ENCODE data around the gene OR2G3.

The OR2G3 gene

DNA sequence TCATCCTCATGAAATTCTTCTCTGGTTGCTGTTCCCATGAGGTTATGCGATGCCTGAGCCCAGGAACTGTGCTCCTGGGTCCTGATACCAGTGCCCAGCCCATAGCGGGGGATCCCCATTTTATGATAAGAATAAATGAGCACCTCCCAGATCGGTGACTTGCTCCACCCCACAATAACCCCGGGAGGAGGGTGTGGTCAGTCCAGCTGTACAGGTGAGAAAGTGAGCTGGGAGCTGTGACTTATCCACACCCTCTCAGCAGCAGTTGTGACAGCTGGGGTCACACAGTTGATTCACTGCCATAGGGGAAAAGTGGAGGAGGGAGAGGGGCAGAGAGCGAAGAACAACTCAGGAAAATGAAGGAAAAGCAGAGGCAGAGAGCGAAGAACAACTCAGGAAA, 33.4 kb downstream of the OR2G3 start:
- in situ Hi-C loops (cut with HindIII; ENCODE audit: low sequenced_read_pairs), result no loop called here
- H3K4me3 ChIP-seq (ENCODE audit: low read depth, low read length), result no peak overlapping the region
- DNase-seq (ENCODE audit: low read depth, low spot score), result no peak
- no peak for TF ChIP-seq CTCF (IDR thresholded peaks at IDR 0.05; ENCODE audit: low read depth, low read length)

DNA sequence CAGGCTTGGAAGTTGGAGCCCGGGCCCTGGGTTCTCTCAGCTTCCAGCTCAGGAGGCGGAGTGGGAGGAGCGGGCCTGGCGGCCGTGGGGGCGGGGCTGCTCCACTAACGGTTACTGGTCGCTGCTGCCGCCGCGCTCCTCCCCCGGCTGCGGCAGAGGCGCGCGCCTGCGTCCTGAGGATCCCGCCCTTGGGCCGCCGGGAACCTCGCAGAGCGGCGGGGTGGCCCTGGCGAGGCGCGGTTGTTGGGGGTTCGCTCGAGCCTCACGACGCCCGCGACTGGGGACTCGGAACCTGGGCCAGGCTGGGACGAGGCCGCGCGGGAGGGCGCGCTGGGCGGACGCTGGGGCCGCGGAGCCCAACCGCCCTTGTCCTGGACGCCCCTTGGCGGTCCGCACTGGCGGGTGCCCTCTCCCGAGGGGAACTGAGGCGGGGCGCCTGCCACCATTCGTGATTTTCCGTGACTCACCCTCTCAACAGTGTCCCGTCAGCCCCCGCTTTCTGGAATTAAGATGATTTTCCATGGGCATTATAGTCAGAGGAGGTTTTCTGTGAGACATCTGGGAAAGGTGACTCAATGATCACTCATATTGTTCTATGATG, 34.1 kb downstream of the OR2G3 start:
- in situ Hi-C loops (cut with HindIII; ENCODE audit: low sequenced_read_pairs), result no loop called here

DNA sequence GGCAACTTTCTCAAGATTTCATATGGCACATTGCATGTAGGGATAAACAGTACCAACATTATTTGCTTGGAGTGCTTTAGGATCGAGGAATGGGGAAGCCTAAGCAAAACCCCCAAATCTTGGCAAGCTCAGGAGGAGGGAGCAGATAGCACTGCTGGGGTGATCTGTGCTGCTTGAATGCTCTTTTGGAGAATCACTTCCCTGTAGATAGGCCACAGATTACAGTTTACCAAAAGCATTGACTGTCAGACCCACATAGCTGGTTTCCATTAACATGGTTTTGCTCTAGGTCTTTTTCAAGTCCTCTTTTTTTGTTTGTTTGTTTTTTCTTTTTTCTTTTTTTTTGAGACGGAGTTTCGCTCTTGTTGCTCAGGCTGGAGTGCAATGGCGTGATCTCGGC, 37.4 kb downstream of the OR2G3 start:
- DNase-seq (ENCODE audit: low read depth, low spot score), result no peak
- TF ChIP-seq CTCF (IDR thresholded peaks at IDR 0.05; ENCODE audit: low read depth, low read length), result no peak
- in situ Hi-C loops (cut with HindIII; ENCODE audit: low sequenced_read_pairs), result no loop called here
- H3K4me3 ChIP-seq (ENCODE audit: low read depth, low read length), result no peak overlapping the region

More for the DNA sequence above, 34.1 kb downstream of the OR2G3 start:
- no peak for TF ChIP-seq CTCF (IDR thresholded peaks at IDR 0.05; ENCODE audit: low read depth, low read length)
- peak; percentile 81 for DNase-seq (ENCODE audit: low read depth, low spot score)
- H3K4me3 ChIP-seq (ENCODE audit: low read depth, low read length), result no peak overlapping the region

DNA sequence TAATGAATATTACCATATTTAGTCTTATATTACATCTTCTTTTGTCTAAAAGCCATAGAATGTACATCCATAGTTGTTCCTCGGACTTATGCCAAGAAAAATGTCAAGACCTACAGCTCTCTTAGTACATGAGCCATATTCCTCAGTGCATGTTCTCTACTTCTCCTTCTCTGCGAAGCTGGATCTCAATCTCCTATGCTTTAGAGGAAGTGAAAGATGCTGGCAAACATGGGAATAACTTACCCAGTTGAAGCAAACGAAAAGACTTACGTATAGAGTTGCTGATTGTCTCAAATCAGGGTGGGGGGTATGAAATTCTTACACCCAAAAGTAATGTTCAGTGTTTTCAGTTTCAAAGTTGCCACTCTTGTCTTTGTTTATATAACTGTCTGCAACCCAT, 41.5 kb downstream of the OR2G3 start:
- no peak overlapping the region for H3K4me3 ChIP-seq (ENCODE audit: low read depth, low read length)
- in situ Hi-C loops (cut with HindIII; ENCODE audit: low sequenced_read_pairs), result no loop called here
- no peak for DNase-seq (ENCODE audit: low read depth, low spot score)
- no peak for TF ChIP-seq CTCF (IDR thresholded peaks at IDR 0.05; ENCODE audit: low read depth, low read length)

- H3K4me3 ChIP-seq (ENCODE audit: low read depth, low read length), result no peak overlapping the region
- in situ Hi-C loops (cut with HindIII; ENCODE audit: low sequenced_read_pairs), result no loop called here
- peak; percentile 15 for DNase-seq (ENCODE audit: low read depth, low spot score)
- TF ChIP-seq CTCF (IDR thresholded peaks at IDR 0.05; ENCODE audit: low read depth, low read length), result no peak
These were observed 42.5 kb downstream of the OR2G3 start for GRCh38 chr1:247647864-247648263.

DNA sequence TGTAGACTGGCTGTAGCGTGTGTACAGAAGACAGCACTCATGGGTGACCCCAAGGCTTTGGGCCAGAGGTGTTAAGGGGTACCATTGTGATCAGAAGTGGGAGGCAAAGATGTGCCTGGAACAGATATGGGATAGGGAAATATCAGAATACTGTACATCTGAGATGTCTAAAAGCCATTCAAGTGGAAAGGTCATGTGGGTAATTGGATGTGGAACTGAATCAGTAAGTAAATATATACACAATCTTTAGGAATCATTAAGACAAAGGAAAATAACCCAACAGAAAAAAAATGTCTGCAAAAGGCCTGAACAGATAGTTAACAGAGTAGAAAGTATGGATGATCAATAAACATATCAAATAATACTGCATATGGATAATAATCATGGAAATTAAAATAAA, 47.7 kb downstream of the OR2G3 start:
- DNase-seq (ENCODE audit: low read depth, low spot score), result no peak
- TF ChIP-seq CTCF (IDR thresholded peaks at IDR 0.05; ENCODE audit: low read depth, low read length), result no peak
- no peak overlapping the region for H3K4me3 ChIP-seq (ENCODE audit: low read depth, low read length)
- in situ Hi-C loops (cut with HindIII; ENCODE audit: low sequenced_read_pairs), result no loop called here
